GM21447 (cell line): Measurements from ENCODE around the gene TNFRSF25.
"Not testable (repeated sequence)": the region's sequence is repeated elsewhere in the genome, so short reads cannot be mapped to it uniquely, and the experiment has no call there.

Experiments used
- ATAC-seq: cut with Tn5 transposase; IDR thresholded peaks from one replicate; pipeline ENCODE4 v1.9.1; 2021; ENCODE audit not compliant: unreplicated experiment

TNFRSF25 gene

GRCh38 chr1:6454856-6455751 lies 10.9 kb downstream of the TNFRSF25 start:
- ATAC-seq: no peak

- ATAC-seq: not testable (repeated sequence)
Observed at GRCh38 chr1:6453895-6454855, 11.8 kb downstream of the TNFRSF25 start.

- ATAC-seq: no peak
Observed at GRCh38 chr1:6450943-6451373, 15.0 kb downstream of the TNFRSF25 start.

GRCh38 chr1:6450486-6450885 lies 15.5 kb downstream of the TNFRSF25 start:
- not testable (repeated sequence) for ATAC-seq

GRCh38 chr1:6450005-6450450 lies 15.9 kb downstream of the TNFRSF25 start:
- no peak for ATAC-seq

- no peak for ATAC-seq
Observed at GRCh38 chr1:6448749-6449631, 17.0 kb downstream of the TNFRSF25 start.

- ATAC-seq: no peak
Observed at GRCh38 chr1:6447818-6448748, 17.9 kb downstream of the TNFRSF25 start.

GRCh38 chr1:6447016-6447817 lies 18.8 kb downstream of the TNFRSF25 start:
- no peak for ATAC-seq

- no peak for ATAC-seq
Observed at GRCh38 chr1:6446665-6447015, 19.3 kb downstream of the TNFRSF25 start.

- ATAC-seq: not testable (repeated sequence)
Observed at GRCh38 chr1:6445929-6446328, 20.0 kb downstream of the TNFRSF25 start.

GRCh38 chr1:6445062-6445763 lies 20.8 kb downstream of the TNFRSF25 start:
- ATAC-seq: no peak

GRCh38 chr1:6444377-6444776 lies 21.6 kb downstream of the TNFRSF25 start:
- no peak for ATAC-seq

GRCh38 chr1:6443339-6444115 lies 22.4 kb downstream of the TNFRSF25 start:
- no peak for ATAC-seq

GRCh38 chr1:6441586-6441985 lies 24.4 kb downstream of the TNFRSF25 start:
- no peak for ATAC-seq

GRCh38 chr1:6440198-6441126 lies 25.5 kb downstream of the TNFRSF25 start:
- ATAC-seq: no peak

GRCh38 chr1:6438047-6438525 lies 27.9 kb downstream of the TNFRSF25 start:
- ATAC-seq: no peak
